Lung (tissue), 12 donors: ENCODE results near the gene STX1B. TPM values are rescaled to one million over a fixed set of nuclear protein-coding genes. Genes with fewer than 3 reads are reported as not detected.

Experiments
- ATAC-seq: fragments of 200-7000 bp; cut with Tn5 transposase; one replicate; pipeline ENCODE4 v1.9.1; 2020; ENCODE audit warnings: moderate number of reproducible peaks; ENCODE audit not compliant: insufficient read depth, low FRiP score
- DNase-seq, 3 donors: peaks; one replicate each; pipeline ENCODE4 v3.0.0-alpha.2; 2013 to 2017
- H3K27ac ChIP-seq, 2 donors: one replicate each; pipeline ENCODE4 v1.5.1; 2013; ENCODE audit warnings: mild to moderate bottlenecking in 2 of 2, moderate library complexity in 2 of 2, control low read depth in 1 of 2, inconsistent platforms in 1 of 2, low read depth in 1 of 2, low read length in 1 of 2
- H3K27me3 ChIP-seq, 3 donors: one replicate each; pipeline ENCODE4 v1.5.1; 2013; ENCODE audit warnings: low read length in 2 of 3; ENCODE audit not compliant: control insufficient read depth in 3 of 3, insufficient read depth in 3 of 3
- H3K36me3 ChIP-seq, 4 donors: one replicate each; pipeline ENCODE4 v1.5.1; 2013; ENCODE audit warnings: low read length in 4 of 4, mild to moderate bottlenecking in 1 of 4, moderate library complexity in 1 of 4; ENCODE audit not compliant: control insufficient read depth in 4 of 4, insufficient read depth in 4 of 4
- H3K4me1 ChIP-seq, 5 donors: one replicate each; pipeline ENCODE4 v1.5.1; 2013; ENCODE audit warnings: low read length in 5 of 5, mild to moderate bottlenecking in 2 of 5, moderate library complexity in 1 of 5; ENCODE audit not compliant: control insufficient read depth in 5 of 5, insufficient read depth in 5 of 5
- H3K4me3 ChIP-seq: one replicate; pipeline ENCODE4 v1.5.1; 2013; ENCODE audit warnings: mild to moderate bottlenecking, control low read depth, moderate library complexity
- H3K9ac ChIP-seq, 2 donors: one replicate each; pipeline ENCODE4 v1.5.1; 2013; ENCODE audit warnings: low read length in 2 of 2, control low read depth in 1 of 2; ENCODE audit not compliant: insufficient read depth in 1 of 2
- H3K9me3 ChIP-seq, 4 donors: one replicate each; pipeline ENCODE4 v1.5.1; 2013; ENCODE audit warnings: low read length in 3 of 4, mild to moderate bottlenecking in 1 of 4, moderate library complexity in 1 of 4; ENCODE audit not compliant: control insufficient read depth in 4 of 4, insufficient read depth in 3 of 4
- WGBS, 2 donors: extraction: QIAGEN DNeasy Blood & Tissue Kit; methylation state at CpG; one replicate each; pipeline ENCODE4 v1.1.7; 2013; 5-methylcytosine and 5-hydroxymethylcytosine counted together
- polyA plus RNA-seq, 2 donors: library from polyadenylated mRNA; stranded (reverse); fragments of 200-250 nt; gene quantifications; one replicate each; pipeline ENCODE4 v1.2.1, GENCODE V29; 2013
- total RNA-seq, 2 donors: library from RNA; depleted of rRNA in 1 of 2; stranded (reverse); fragments of >200 nt in 1 of 2; gene quantifications; one replicate each; pipeline ENCODE4 v1.2.1, GENCODE V29; 2014 to 2021
- TF ChIP-seq, protein P1 (sequence below): IDR thresholded peaks from 2 replicates; pipeline ENCODE4 v1.5.1; 2012; ENCODE audit warnings: mild to moderate bottlenecking; ENCODE audit errors: control extremely low read depth, extremely low read depth
- donor health status: control.
- donor health status: control.
- donor health status: Bipolar disorder and iron deficiency.
- donor health status: healthy.
- donor health status: DM: yes; HTN: yes; CAD: no.

The STX1B gene
- total and polyA plus RNA-seq, 4 donors: 0.17 to 0.64 (median 0.41) TPM

GRCh38 chr16:31007684-31008083 lies 2.8 kb downstream of the STX1B start:
- Histone ChIP-seq H3K9ac (no peak overlapping the region), H3K36me3 (no peaks in the 10 kb centered on the region), H3K27me3 (peaks cover 0 to 44% (median 18%) of the 10 kb centered on the region in 3 donors), H3K4me3 (no peak overlapping the region), H3K4me1 (no peaks in the 10 kb centered on the region), H3K27ac (no peak overlapping the region), H3K9me3 (peaks cover 0 to 1% (median 0%) of the 10 kb centered on the region in 4 donors)
- TF ChIP-seq, protein P1, sequence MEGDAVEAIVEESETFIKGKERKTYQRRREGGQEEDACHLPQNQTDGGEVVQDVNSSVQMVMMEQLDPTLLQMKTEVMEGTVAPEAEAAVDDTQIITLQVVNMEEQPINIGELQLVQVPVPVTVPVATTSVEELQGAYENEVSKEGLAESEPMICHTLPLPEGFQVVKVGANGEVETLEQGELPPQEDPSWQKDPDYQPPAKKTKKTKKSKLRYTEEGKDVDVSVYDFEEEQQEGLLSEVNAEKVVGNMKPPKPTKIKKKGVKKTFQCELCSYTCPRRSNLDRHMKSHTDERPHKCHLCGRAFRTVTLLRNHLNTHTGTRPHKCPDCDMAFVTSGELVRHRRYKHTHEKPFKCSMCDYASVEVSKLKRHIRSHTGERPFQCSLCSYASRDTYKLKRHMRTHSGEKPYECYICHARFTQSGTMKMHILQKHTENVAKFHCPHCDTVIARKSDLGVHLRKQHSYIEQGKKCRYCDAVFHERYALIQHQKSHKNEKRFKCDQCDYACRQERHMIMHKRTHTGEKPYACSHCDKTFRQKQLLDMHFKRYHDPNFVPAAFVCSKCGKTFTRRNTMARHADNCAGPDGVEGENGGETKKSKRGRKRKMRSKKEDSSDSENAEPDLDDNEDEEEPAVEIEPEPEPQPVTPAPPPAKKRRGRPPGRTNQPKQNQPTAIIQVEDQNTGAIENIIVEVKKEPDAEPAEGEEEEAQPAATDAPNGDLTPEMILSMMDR: no peak
- DNase-seq: no peak
- no peak for ATAC-seq
- 55 to 65% methylated on average over 6 of the region's 6 CpGs for WGBS, 2 donors

DNA sequence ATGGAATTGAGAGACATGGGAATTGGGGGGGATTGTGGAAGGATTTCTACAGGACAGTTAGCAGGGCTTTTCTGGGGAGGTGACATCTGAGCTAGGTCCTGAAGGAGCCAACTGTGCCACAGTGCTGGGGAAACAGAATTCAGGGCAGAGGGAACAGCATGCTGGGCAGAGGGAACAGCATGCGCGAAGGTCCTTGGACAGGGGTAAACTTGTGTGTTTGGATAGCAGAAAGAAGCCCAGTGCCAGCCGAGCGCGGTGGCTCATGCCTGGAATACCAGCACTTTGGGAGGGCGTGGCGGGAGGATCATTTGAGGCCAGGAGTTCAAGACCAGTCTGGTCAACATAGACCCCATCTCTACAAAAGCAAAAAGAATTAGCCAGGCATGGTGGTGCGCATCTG lies 3.8 kb downstream of the STX1B start:
- Histone ChIP-seq H3K4me3 (no peak overlapping the region), H3K27me3 (peaks cover 0 to 38% (median 12%) of the 10 kb centered on the region in 3 donors), H3K4me1 (no peaks in the 10 kb centered on the region), H3K9ac (no peak overlapping the region), H3K9me3 (peaks cover 0 to 1% (median 0%) of the 10 kb centered on the region in 4 donors), H3K27ac (no peak overlapping the region), H3K36me3 (no peaks in the 10 kb centered on the region)
- WGBS, 2 donors: 92% methylated on average over 8 of the region's 8 CpGs
- ATAC-seq (no peak), DNase-seq (no peak)
- TF ChIP-seq, protein P1: no peak

- H3K27ac ChIP-seq: no peak overlapping the region
- H3K4me3 ChIP-seq: no peak overlapping the region
- no peaks in the 10 kb centered on the region for H3K36me3 ChIP-seq
- ATAC-seq: no peak
- H3K4me1 ChIP-seq: no peaks in the 10 kb centered on the region
- TF ChIP-seq, protein P1: no peak
- no peak overlapping the region for H3K9ac ChIP-seq
- H3K9me3 ChIP-seq: peaks cover 0 to under 1% (median 0%) of the 10 kb centered on the region in 4 donors
- H3K27me3 ChIP-seq: peaks cover 0 to 33% (median 8%) of the 10 kb centered on the region in 3 donors
- 34 to 49% methylated on average over 6 to 7 of the region's 7 CpGs for WGBS, 2 donors
- no peak for DNase-seq
Measured at GRCh38 chr16:31006086-31006385, 4.4 kb downstream of the STX1B start.
